A673 (cell line): ENCODE measurements around the gene PPP1R3F. TPM values are rescaled to one million over a fixed set of nuclear protein-coding genes. Genes with fewer than 3 reads are reported as not detected.
A peak's percentile ranks its signal among the peaks of the same experiment; 100 is the strongest.

Experiments
- BruUV-seq: library from RNA; stranded (reverse); fragments of 400-500 nt; replicated peaks from 2 replicates; lab custom pipeline; 2021; lab: Mats Ljungman, UMichigan
- CTCF ChIA-PET: fragments of 300-600 bp; sonication (Branson Sonifier 250); formaldehyde crosslinking; loops from one replicate; lab custom pipeline; 2022; ENCODE audit warnings: antibody characterized with exemption; lab: Charles Lee
- POLR2A ChIA-PET: fragments of 300-600 bp; sonication (Branson Sonifier 250); formaldehyde crosslinking; loops from one replicate; lab custom pipeline; 2022; ENCODE audit warnings: antibody characterized with exemption; ENCODE audit not compliant: low non-redundant PET; lab: Charles Lee
- DNase-seq: peaks from one replicate; pipeline ENCODE4 v3.0.0-alpha.2; 2015; ENCODE audit warnings: low spot score
- H3K27ac ChIP-seq: fragments of 200-600 bp; sonication (generic); 2 replicates; pipeline ENCODE4 v1.5.1; 2016; ENCODE audit warnings: mixed run types, low read depth, mild to moderate bottlenecking, mixed read lengths, antibody characterized with exemption, low read length; ENCODE audit not compliant: poor library complexity, severe bottlenecking
- H3K27me3 ChIP-seq: fragments of 200-600 bp; sonication (generic); replicated peaks from 2 replicates; pipeline ENCODE4 v1.6.1; 2017; ENCODE audit warnings: mixed run types, low read depth, mild to moderate bottlenecking, mixed read lengths, antibody characterized with exemption, low read length; ENCODE audit not compliant: insufficient read depth, poor library complexity
- H3K36me3 ChIP-seq: fragments of 200-600 bp; sonication (generic); 2 replicates; pipeline ENCODE4 v1.6.1; 2016; ENCODE audit warnings: mixed run types, mild to moderate bottlenecking, mixed read lengths, antibody characterized with exemption, low read length; ENCODE audit not compliant: insufficient read depth, poor library complexity, severe bottlenecking
- H3K4me1 ChIP-seq: fragments of 200-600 bp; sonication (generic); 2 replicates; pipeline ENCODE4 v1.6.1; 2017; ENCODE audit warnings: mixed run types, mild to moderate bottlenecking, mixed read lengths, antibody characterized with exemption, low read length; ENCODE audit not compliant: insufficient read depth, poor library complexity, severe bottlenecking
- H3K4me3 ChIP-seq: fragments of 200-600 bp; sonication (generic); 2 replicates; pipeline ENCODE4 v1.5.1; 2016; ENCODE audit warnings: low read depth, mixed run types, mild to moderate bottlenecking, mixed read lengths, low read length; ENCODE audit not compliant: poor library complexity, severe bottlenecking
- H3K9me3 ChIP-seq: fragments of 200-600 bp; sonication (generic); 2 replicates; pipeline ENCODE4 v1.6.1; 2016; ENCODE audit warnings: mixed run types, low read depth, mild to moderate bottlenecking, mixed read lengths, antibody characterized with exemption, low read length; ENCODE audit not compliant: poor library complexity, severe bottlenecking
- EZH2 ChIP-seq: fragments of 200-600 bp; sonication (generic); IDR thresholded peaks from 2 replicates; pipeline ENCODE4 v1.6.1; 2017; ENCODE audit warnings: borderline replicate concordance, low read depth, mild to moderate bottlenecking, mixed read lengths, antibody characterized with exemption, low read length; ENCODE audit not compliant: poor library complexity, severe bottlenecking
- intact Hi-C: fragments of 100-400 bp; cut with micrococcal nuclease; formaldehyde crosslinking; loops from one replicate; pipeline ENCODE4 v1.10.0; 2022; ENCODE audit not compliant: unreplicated experiment
- total RNA-seq: library from RNA; stranded (reverse); gene quantifications from 2 replicates; pipeline ENCODE4 v1.2.3, GENCODE V29; 2021
- TF ChIP-seq, protein P1 (sequence below): fragments of 300-800, 200-600 bp; sonication (generic); conservative IDR thresholded peaks from 2 replicates; pipeline ENCODE4 v1.5.1; 2017; ENCODE audit warnings: low read depth, mild to moderate bottlenecking, antibody characterized with exemption, low read length, moderate library complexity, mixed read lengths

PPP1R3F gene
- total RNA-seq, 1 experiment from 2014 or later = 12.3 TPM

DNA sequence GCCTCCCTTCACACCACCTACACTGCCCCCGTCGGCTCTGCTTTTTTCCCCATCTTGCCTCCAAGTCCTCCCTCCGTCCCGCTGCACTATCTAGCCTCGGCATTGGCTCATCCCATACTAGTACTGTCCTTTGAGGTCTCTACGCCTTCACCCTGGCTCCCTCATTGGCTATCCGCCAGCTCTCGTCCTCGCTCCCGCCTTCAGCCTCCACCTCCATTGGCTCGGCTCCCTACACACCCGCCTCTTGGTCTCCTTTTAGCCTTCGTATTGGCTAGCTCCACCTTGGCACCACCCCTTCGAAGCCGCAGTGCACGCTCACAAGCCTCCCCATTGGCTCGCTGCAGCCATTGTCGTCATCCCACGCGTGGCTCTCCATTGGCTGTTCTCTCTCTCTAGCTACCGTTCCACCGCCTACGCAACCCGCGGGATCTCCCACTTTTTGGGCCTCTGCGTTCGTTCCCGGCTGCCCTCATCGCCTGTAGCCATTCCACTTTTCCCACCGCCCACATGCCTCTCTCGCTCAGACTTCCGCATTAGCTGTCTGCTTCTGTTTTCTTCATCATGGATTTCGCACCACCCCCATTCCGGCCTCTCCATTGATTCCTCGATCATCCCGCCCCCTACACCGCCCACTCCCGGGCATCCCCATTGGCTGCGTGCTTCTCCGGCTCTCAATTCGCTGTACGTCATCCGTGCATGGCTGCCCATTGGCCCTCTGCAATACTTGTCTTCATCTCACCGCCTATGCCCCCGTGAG, 405 bp upstream of the PPP1R3F start:
- CTCF ChIA-PET = no interaction called here

DNA sequence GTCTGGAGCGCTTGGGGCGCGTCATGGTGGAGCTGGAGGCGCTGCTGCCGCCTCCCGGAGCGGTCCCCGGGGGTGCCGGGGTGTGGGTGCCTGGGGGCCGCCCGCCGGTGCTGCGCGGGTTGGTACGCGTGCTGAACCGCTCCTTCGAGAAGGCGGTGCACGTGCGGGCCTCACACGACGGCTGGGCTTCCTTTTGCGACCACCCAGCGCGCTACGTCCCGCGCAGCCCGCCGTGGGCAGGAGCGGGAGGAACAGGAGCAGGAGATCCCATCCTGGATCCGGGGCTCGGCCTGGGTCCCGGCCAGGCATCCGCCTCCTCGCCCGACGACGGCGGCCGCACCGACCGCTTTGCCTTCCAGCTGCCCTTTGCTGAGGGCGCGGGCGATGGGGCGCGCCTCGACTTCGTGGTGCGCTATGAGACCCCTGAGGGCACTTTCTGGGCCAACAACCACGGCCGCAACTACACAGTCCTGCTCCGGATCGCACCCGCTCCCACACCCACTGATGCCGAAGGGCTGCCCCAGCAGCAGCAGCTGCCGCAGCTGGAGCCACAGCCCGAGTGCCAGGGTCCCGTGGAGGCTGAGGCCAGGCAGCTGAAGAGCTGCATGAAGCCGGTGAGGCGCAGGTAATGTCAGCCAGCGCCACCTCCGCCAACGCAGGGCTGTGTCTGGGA, 792 bp downstream of the PPP1R3F start:
- ChIA-PET CTCF (no interaction called here), POLR2A (no interaction called here)
- Histone ChIP-seq H3K9me3 (no peaks in the 10 kb centered on the region), H3K4me1 (peaks cover 11% of the 10 kb centered on the region), H3K27ac (peak overlapping the region; percentile 97), H3K27me3 (no peaks in the 10 kb centered on the region), H3K4me3 (peak overlapping the region; percentile 63), H3K36me3 (no peaks in the 10 kb centered on the region)
- intact Hi-C loops = no loop called here
- TF ChIP-seq, protein P1, sequence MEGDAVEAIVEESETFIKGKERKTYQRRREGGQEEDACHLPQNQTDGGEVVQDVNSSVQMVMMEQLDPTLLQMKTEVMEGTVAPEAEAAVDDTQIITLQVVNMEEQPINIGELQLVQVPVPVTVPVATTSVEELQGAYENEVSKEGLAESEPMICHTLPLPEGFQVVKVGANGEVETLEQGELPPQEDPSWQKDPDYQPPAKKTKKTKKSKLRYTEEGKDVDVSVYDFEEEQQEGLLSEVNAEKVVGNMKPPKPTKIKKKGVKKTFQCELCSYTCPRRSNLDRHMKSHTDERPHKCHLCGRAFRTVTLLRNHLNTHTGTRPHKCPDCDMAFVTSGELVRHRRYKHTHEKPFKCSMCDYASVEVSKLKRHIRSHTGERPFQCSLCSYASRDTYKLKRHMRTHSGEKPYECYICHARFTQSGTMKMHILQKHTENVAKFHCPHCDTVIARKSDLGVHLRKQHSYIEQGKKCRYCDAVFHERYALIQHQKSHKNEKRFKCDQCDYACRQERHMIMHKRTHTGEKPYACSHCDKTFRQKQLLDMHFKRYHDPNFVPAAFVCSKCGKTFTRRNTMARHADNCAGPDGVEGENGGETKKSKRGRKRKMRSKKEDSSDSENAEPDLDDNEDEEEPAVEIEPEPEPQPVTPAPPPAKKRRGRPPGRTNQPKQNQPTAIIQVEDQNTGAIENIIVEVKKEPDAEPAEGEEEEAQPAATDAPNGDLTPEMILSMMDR = no peak
- no peak for TF ChIP-seq EZH2
- BruUV-seq = no TSS peak
- no peak for DNase-seq

More for the DNA sequence above, 405 bp upstream of the PPP1R3F start:
- peak; percentile 97 for DNase-seq
- H3K36me3 ChIP-seq = no peaks in the 10 kb centered on the region
- peak overlapping the region; percentile 97 for H3K27ac ChIP-seq
- intact Hi-C loops = no loop called here
- H3K4me1 ChIP-seq = peaks cover 11% of the 10 kb centered on the region
- no peaks in the 10 kb centered on the region for H3K9me3 ChIP-seq
- BruUV-seq = no TSS peak
- POLR2A ChIA-PET = interaction anchor here (0.6 to 0.9 kb wide), 3 partner anchors 78 to 1414 kb away, joined by 3 to 4 read pairs (median 4); partner anchors contain the start of gene HDAC6
- TF ChIP-seq, protein P1 = no peak
- no peak for TF ChIP-seq EZH2
- peak overlapping the region; percentile 63 for H3K4me3 ChIP-seq
- H3K27me3 ChIP-seq = no peaks in the 10 kb centered on the region

DNA sequence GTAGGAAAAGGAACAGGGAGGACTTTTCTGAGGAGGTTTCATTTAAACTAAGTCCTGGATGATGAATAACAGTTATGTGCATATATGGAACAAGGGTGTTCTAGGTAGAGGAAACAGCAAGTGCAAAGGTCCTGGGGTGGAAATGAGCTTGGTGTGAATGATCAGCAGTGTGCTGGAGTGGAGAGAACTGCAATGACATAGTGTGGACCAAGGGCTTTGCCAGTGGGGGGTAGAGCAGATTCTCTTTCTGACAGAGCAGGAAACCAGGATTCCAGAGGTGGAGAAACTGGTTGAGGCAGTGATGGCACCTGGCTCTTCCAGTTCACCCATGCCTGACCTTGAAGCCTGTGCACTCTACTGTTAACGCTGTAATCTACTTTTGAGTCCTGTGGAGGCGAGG, 1.7 kb downstream of the PPP1R3F start:
- no peaks in the 10 kb centered on the region for H3K27me3 ChIP-seq
- ChIA-PET CTCF (no interaction called here), POLR2A (no interaction called here)
- DNase-seq = no peak
- H3K9me3 ChIP-seq = no peaks in the 10 kb centered on the region
- intact Hi-C loops = no loop called here
- no peak for TF ChIP-seq EZH2
- TF ChIP-seq, protein P1 = no peak
- no peaks in the 10 kb centered on the region for H3K36me3 ChIP-seq
- H3K4me1 ChIP-seq = peaks cover 11% of the 10 kb centered on the region
- TSS peak; percentile 63 for BruUV-seq
- H3K4me3 ChIP-seq = peak overlapping the region; percentile 63
- H3K27ac ChIP-seq = no peak overlapping the region
